GM21526 (cell line): ENCODE data around the gene ZNF19.
"Not testable (repeated sequence)": the region's sequence is repeated elsewhere in the genome, so short reads cannot be mapped to it uniquely, and the experiment has no call there.

Source experiments
- ATAC-seq: cut with Tn5 transposase; IDR thresholded peaks from one replicate; pipeline ENCODE4 v1.9.1; 2021; ENCODE audit warnings: moderate library complexity; ENCODE audit not compliant: unreplicated experiment, low FRiP score

The ZNF19 gene

GRCh38 chr16:71489122-71489521, at the start of gene ZNF19:
ZNF19 (minus strand) TSS chr16:71489324; CDS start chr16:71482114, 7,210 bp downstream.
- ATAC-seq: no peak

GRCh38 chr16:71537643-71538042, 48.5 kb upstream of the ZNF19 start:
- ATAC-seq: no peak

- no peak for ATAC-seq
These were observed 47.8 kb upstream of the ZNF19 start for GRCh38 chr16:71536752-71537499.

- ATAC-seq: no peak
These were observed 43.2 kb upstream of the ZNF19 start for GRCh38 chr16:71532366-71532765.

GRCh38 chr16:71528863-71529262, 39.7 kb upstream of the ZNF19 start:
- ATAC-seq: no peak

GRCh38 chr16:71528257-71528656, 39.1 kb upstream of the ZNF19 start:
- no peak for ATAC-seq

- ATAC-seq: no peak
These were observed 37.0 kb upstream of the ZNF19 start, which contains the start of gene CHST4 for GRCh38 chr16:71526111-71526631. CHST4 (plus strand) TSS chr16:71526426; CDS start chr16:71536678, 10,252 bp downstream.

- no peak for ATAC-seq
These were observed 35.7 kb upstream of the ZNF19 start for GRCh38 chr16:71524566-71525553.

- no peak for ATAC-seq
These were observed 31.4 kb upstream of the ZNF19 start for GRCh38 chr16:71520550-71520949.

- ATAC-seq: no peak
These were observed 25.9 kb upstream of the ZNF19 start for GRCh38 chr16:71515026-71515425.

- no peak for ATAC-seq
These were observed 25.4 kb upstream of the ZNF19 start for GRCh38 chr16:71514476-71514875.

GRCh38 chr16:71513302-71513701, 24.2 kb upstream of the ZNF19 start:
- no peak for ATAC-seq

GRCh38 chr16:71507061-71507460, 17.9 kb upstream of the ZNF19 start:
- ATAC-seq: no peak

- ATAC-seq: no peak
These were observed 15.8 kb upstream of the ZNF19 start for GRCh38 chr16:71504901-71505300.

GRCh38 chr16:71504051-71504450, 14.9 kb upstream of the ZNF19 start:
- not testable (repeated sequence) for ATAC-seq

GRCh38 chr16:71501547-71501946, 12.4 kb upstream of the ZNF19 start:
- ATAC-seq: no peak

GRCh38 chr16:71500964-71501363, 11.8 kb upstream of the ZNF19 start:
- ATAC-seq: no peak

- ATAC-seq: no peak
These were observed 10.7 kb upstream of the ZNF19 start for GRCh38 chr16:71499775-71500364.

- ATAC-seq: no peak
These were observed 8.9 kb upstream of the ZNF19 start for GRCh38 chr16:71498031-71498430.

GRCh38 chr16:71493213-71493612, 4.1 kb upstream of the ZNF19 start:
- no peak for ATAC-seq

- no peak for ATAC-seq
These were observed 3.7 kb upstream of the ZNF19 start for GRCh38 chr16:71492786-71493185.
